HEK293T (cell line): ENCODE measurements around the gene TSPAN5.
"Not testable (repeated sequence)": the region's sequence is repeated elsewhere in the genome, so short reads cannot be mapped to it uniquely, and the experiment has no call there.

ENCODE experiments used
- CTCF ChIA-PET: fragments of 350-600 bp; formaldehyde crosslinking; extraction: SDS; loops from one replicate; lab custom pipeline; 2021; ENCODE audit warnings: antibody characterized with exemption, inconsistent platforms; lab: Yijun Ruan, JAX
- POLR2A ChIA-PET: fragments of 350-600 bp; formaldehyde crosslinking; extraction: SDS; loops from one replicate; lab custom pipeline; 2020; ENCODE audit warnings: antibody characterized with exemption, inconsistent platforms; lab: Yijun Ruan, JAX
- DNase-seq: peaks from one replicate; pipeline ENCODE4 v3.0.0; 2012; ENCODE audit warnings: mixed read lengths; ENCODE audit errors: extremely low spot score
- ARNT ChIP-seq: fragments of 450-650 bp; IDR thresholded peaks from 2 replicates; pipeline ENCODE4 v1.6.1; 2017; ENCODE audit warnings: mild to moderate bottlenecking
- BHLHE40 ChIP-seq: fragments of 450-650 bp; IDR thresholded peaks from 2 replicates; pipeline ENCODE4 v1.6.1; 2016; ENCODE audit warnings: mild to moderate bottlenecking, moderate library complexity, borderline replicate concordance
- CTBP1 ChIP-seq: fragments of 450-650 bp; IDR thresholded peaks from 2 replicates; pipeline ENCODE4 v1.6.1; 2016; ENCODE audit warnings: borderline replicate concordance
- ELF4 ChIP-seq: fragments of 450-650 bp; IDR thresholded peaks from 2 replicates; pipeline ENCODE4 v1.6.1; 2017; ENCODE audit warnings: antibody characterized with exemption
- FOXA1 ChIP-seq: fragments of 450-650 bp; IDR thresholded peaks from 2 replicates; pipeline ENCODE4 v1.6.1; 2016; ENCODE audit warnings: mild to moderate bottlenecking
- FOXK2 ChIP-seq: fragments of 450-650 bp; IDR thresholded peaks from 2 replicates; pipeline ENCODE4 v1.6.1; 2016; ENCODE audit warnings: mild to moderate bottlenecking
- FOXM1 ChIP-seq: fragments of 450-650 bp; IDR thresholded peaks from 2 replicates; pipeline ENCODE4 v1.6.1; 2017; ENCODE audit warnings: mild to moderate bottlenecking, borderline replicate concordance
- HDGF ChIP-seq: fragments of 450-650 bp; IDR thresholded peaks from 2 replicates; pipeline ENCODE4 v1.6.1; 2017; ENCODE audit warnings: antibody characterized with exemption, borderline replicate concordance
- L3MBTL2 ChIP-seq: fragments of 450-650 bp; conservative IDR thresholded peaks from 2 replicates; pipeline ENCODE4 v1.6.1; 2016; ENCODE audit warnings: mild to moderate bottlenecking
- LEF1 ChIP-seq: fragments of 450-650 bp; IDR thresholded peaks from 2 replicates; pipeline ENCODE4 v1.6.1; 2017; ENCODE audit warnings: mild to moderate bottlenecking, borderline replicate concordance
- NFRKB ChIP-seq: fragments of 450-650 bp; IDR thresholded peaks from 2 replicates; pipeline ENCODE4 v1.6.1; 2016; ENCODE audit warnings: mild to moderate bottlenecking, moderate library complexity
- PKNOX1 ChIP-seq: fragments of 450-650 bp; IDR thresholded peaks from 2 replicates; pipeline ENCODE4 v1.6.1; 2016
- SP1 ChIP-seq: fragments of 450-650 bp; IDR thresholded peaks from 2 replicates; pipeline ENCODE4 v1.6.1; 2017
- TARDBP ChIP-seq: fragments of 450-650 bp; IDR thresholded peaks from 2 replicates; pipeline ENCODE4 v1.6.1; 2016
- ZNF384 ChIP-seq: fragments of 450-650 bp; IDR thresholded peaks from 2 replicates; pipeline ENCODE4 v1.6.1; 2016

TSPAN5 gene

GRCh38 chr4:98658287-98659105 lies at the start of gene TSPAN5:
TSS of gene TSPAN5 (minus strand) at chr4:98658611.
- CTCF ChIA-PET: interaction anchor here (0.9 to 1.6 kb wide), 3 partner anchors 11 to 191 kb away, joined by 3 to 5 read pairs (median 4); no protein-coding TSS in a partner anchor
- POLR2A ChIA-PET: interaction anchor here (0.8 to 1.7 kb wide), 4 partner anchors 10 to 48 kb away, joined by 3 to 4 read pairs (median 3); no protein-coding TSS in a partner anchor
- DNase-seq: peak; percentile 80
- TF ChIP-seq HDGF (no peak), BHLHE40 (no peak), ARNT (no peak), ELF4 (no peak)

- ChIA-PET CTCF (no interaction called here), POLR2A (no interaction called here)
- no peak for DNase-seq
- no peak for TF ChIP-seq ARNT
- no peak for TF ChIP-seq TARDBP
- TF ChIP-seq HDGF: no peak
- no peak for TF ChIP-seq L3MBTL2
- no peak for TF ChIP-seq LEF1
- TF ChIP-seq FOXA1: no peak
- TF ChIP-seq ELF4: no peak
- no peak for TF ChIP-seq ZNF384
- TF ChIP-seq SP1: no peak
- no peak for TF ChIP-seq BHLHE40
- no peak for TF ChIP-seq FOXM1
- no peak for TF ChIP-seq CTBP1
- no peak for TF ChIP-seq NFRKB
These were observed 48.5 kb upstream of the TSPAN5 start for GRCh38 chr4:98706935-98707334.

- no peak for DNase-seq
- TF ChIP-seq FOXM1 (no peak), ARNT (no peak), FOXK2 (no peak), FOXA1 (no peak), PKNOX1 (no peak), HDGF (no peak), NFRKB (no peak), ELF4 (no peak), L3MBTL2 (no peak), SP1 (no peak)
- CTCF ChIA-PET: interaction anchor here (0.5 kb wide), 1 partner anchor 24 kb away, joined by 3 read pairs; no protein-coding TSS in a partner anchor
- POLR2A ChIA-PET: no interaction called here
These were observed 47.9 kb upstream of the TSPAN5 start for GRCh38 chr4:98706200-98706813.

GRCh38 chr4:98705586-98705985 lies 47.2 kb upstream of the TSPAN5 start:
- CTCF ChIA-PET, POLR2A ChIA-PET: not testable (repeated sequence)

GRCh38 chr4:98700656-98701055 lies 42.2 kb upstream of the TSPAN5 start:
- ChIA-PET CTCF (no interaction called here), POLR2A (no interaction called here)
- DNase-seq: no peak
- no peak for TF ChIP-seq ZNF384
- no peak for TF ChIP-seq LEF1
- no peak for TF ChIP-seq L3MBTL2
- TF ChIP-seq PKNOX1: no peak
- no peak for TF ChIP-seq ARNT
- no peak for TF ChIP-seq FOXM1
- no peak for TF ChIP-seq FOXK2
- TF ChIP-seq HDGF: no peak
- TF ChIP-seq TARDBP: no peak
- no peak for TF ChIP-seq NFRKB
- no peak for TF ChIP-seq CTBP1

More at GRCh38 chr4:98705586-98705985, 47.2 kb upstream of the TSPAN5 start:
- not testable (repeated sequence) for DNase-seq

- no peak for DNase-seq
- CTCF ChIA-PET: no interaction called here
- no peak for TF ChIP-seq LEF1
- no peak for TF ChIP-seq HDGF
- POLR2A ChIA-PET: no interaction called here
These were observed 35.7 kb upstream of the TSPAN5 start for GRCh38 chr4:98694076-98694475.

- no peak for DNase-seq
- CTCF ChIA-PET: no interaction called here
- POLR2A ChIA-PET: no interaction called here
- TF ChIP-seq ZNF384: no peak
- TF ChIP-seq FOXK2: no peak
- TF ChIP-seq NFRKB: no peak
These were observed 34.0 kb upstream of the TSPAN5 start for GRCh38 chr4:98692411-98692810.
